H1 (cell line): ENCODE data around the gene NFIA.

ENCODE experiments used
- BRCA1 ChIP-seq: IDR thresholded peaks from 2 replicates; pipeline ENCODE4 v1.6.1; 2012; ENCODE audit warnings: low read depth, low read length, improper control_type of control experiment
- CTCF ChIP-seq, 3 experiments: IDR thresholded peaks; 1 replicate in 2 of 3; 2 replicates in 1 of 3; pipeline versions ENCODE4 v1.5.1 to v1.6.1; 2011; ENCODE audit warnings: low read length in 3 of 3, mild to moderate bottlenecking in 3 of 3, inconsistent platforms in 2 of 3, low read depth in 1 of 3, moderate library complexity in 1 of 3; ENCODE audit not compliant: insufficient read depth in 1 of 3; ENCODE audit errors: control extremely low read depth in 1 of 3
- EZH2 ChIP-seq: fragments of 200-600 bp; sonication (generic); IDR thresholded peaks from 2 replicates; pipeline ENCODE4 v1.7.1; 2012; ENCODE audit warnings: low read depth, mild to moderate bottlenecking, moderate library complexity, low read length, inconsistent platforms; ENCODE audit not compliant: severe bottlenecking
- GTF2F1 ChIP-seq: IDR thresholded peaks from 2 replicates; pipeline ENCODE4 v1.6.1; 2012; ENCODE audit warnings: low read depth, low read length, improper control_type of control experiment, borderline replicate concordance
- JUND ChIP-seq: IDR thresholded peaks from 2 replicates; pipeline ENCODE4 v1.6.1; 2011; ENCODE audit warnings: mild to moderate bottlenecking, improper control_type of control experiment, low read length
- NRF1 ChIP-seq: IDR thresholded peaks from 2 replicates; pipeline ENCODE4 v1.6.1; 2011; ENCODE audit warnings: mild to moderate bottlenecking, low read depth, low read length, improper control_type of control experiment
- POLR2A ChIP-seq, 2 experiments: IDR thresholded peaks; 1 replicate in 1 of 2; 2 replicates in 1 of 2; pipeline ENCODE4 v1.6.1; 2011; ENCODE audit warnings: low read depth in 2 of 2, low read length in 2 of 2, mild to moderate bottlenecking in 2 of 2; ENCODE audit errors: control extremely low read depth in 1 of 2
- RAD21 ChIP-seq, 2 experiments: IDR thresholded peaks in 1 of 2; conservative IDR thresholded peaks in 1 of 2; 2 replicates each; pipeline ENCODE4 v1.6.1; 2011; ENCODE audit warnings: low read depth in 2 of 2, low read length in 2 of 2, improper control_type of control experiment in 1 of 2, inconsistent platforms in 1 of 2, mild to moderate bottlenecking in 1 of 2, moderate library complexity in 1 of 2
- RNF2 ChIP-seq: fragments of 200-900, 300-1000 bp; sonication (generic); IDR thresholded peaks from 2 replicates; pipeline ENCODE4 v1.7.1; 2016; ENCODE audit warnings: borderline replicate concordance, low read depth, mild to moderate bottlenecking, antibody characterized with exemption, low read length; ENCODE audit not compliant: poor library complexity, severe bottlenecking; ENCODE audit errors: missing control alignments
- USF2 ChIP-seq: IDR thresholded peaks from 2 replicates; pipeline ENCODE4 v1.6.1; 2011; ENCODE audit warnings: low read length, improper control_type of control experiment

GRCh38 chr1:61273861-61274260 is 191.5 kb downstream of the NFIA start:
- TF ChIP-seq RAD21 (IDR thresholded peaks at IDR 0.05 in 1 of 2, conservative IDR thresholded peaks at IDR 0.05 in 1 of 2; ENCODE audit: low read depth in 2 of 2, low read length in 2 of 2): no peak
- TF ChIP-seq CTCF (IDR thresholded peaks at IDR 0.05; ENCODE audit: control extremely low read depth in 1 of 3, insufficient read depth in 1 of 3, low read depth in 1 of 3, low read length in 3 of 3): no peak
- TF ChIP-seq EZH2: no peak
- no peak for TF ChIP-seq POLR2A (IDR thresholded peaks at IDR 0.05; ENCODE audit: control extremely low read depth in 1 of 2, low read depth in 2 of 2, low read length in 2 of 2)
- TF ChIP-seq BRCA1: no peak
- no peak for TF ChIP-seq RNF2
- no peak for TF ChIP-seq JUND
- no peak for TF ChIP-seq GTF2F1
- TF ChIP-seq NRF1: no peak
- no peak for TF ChIP-seq USF2
